PFSK-1 (cell line): Measurements from ENCODE around the gene LRRC27.

Experiments used
- FOXP2 ChIP-seq: optimal IDR thresholded peaks from 2 replicates; pipeline ENCODE3; 2011; ENCODE audit warnings: borderline replicate concordance, control low read depth, inconsistent platforms; ENCODE audit not compliant: insufficient read depth; ENCODE audit errors: extremely low read length, extremely low read depth
- POLR2AphosphoS5 ChIP-seq: IDR thresholded peaks from 2 replicates; pipeline ENCODE4 v1.6.1; 2012; ENCODE audit warnings: low read depth, mild to moderate bottlenecking, control low read depth, low read length, moderate library complexity
- SIN3A ChIP-seq: IDR thresholded peaks from 2 replicates; pipeline ENCODE4 v1.6.1; 2012; ENCODE audit warnings: mild to moderate bottlenecking, low read length, moderate library complexity, borderline replicate concordance; ENCODE audit not compliant: insufficient read depth
- TAF1 ChIP-seq: IDR thresholded peaks from 2 replicates; pipeline ENCODE4 v1.6.1; 2012; ENCODE audit warnings: low read length, control low read depth, borderline replicate concordance; ENCODE audit not compliant: insufficient read depth
- TF ChIP-seq, protein P1 (sequence below), 2 experiments: IDR thresholded peaks; 2 replicates each; pipeline versions ENCODE4 v1.6.1 to v1.8.0; 2011 to 2012; ENCODE audit warnings: low read depth in 2 of 2, low read length in 2 of 2, control low read depth in 1 of 2, inconsistent platforms in 1 of 2, mild to moderate bottlenecking in 1 of 2, moderate library complexity in 1 of 2; ENCODE audit not compliant: insufficient read depth in 1 of 2

LRRC27 gene

DNA sequence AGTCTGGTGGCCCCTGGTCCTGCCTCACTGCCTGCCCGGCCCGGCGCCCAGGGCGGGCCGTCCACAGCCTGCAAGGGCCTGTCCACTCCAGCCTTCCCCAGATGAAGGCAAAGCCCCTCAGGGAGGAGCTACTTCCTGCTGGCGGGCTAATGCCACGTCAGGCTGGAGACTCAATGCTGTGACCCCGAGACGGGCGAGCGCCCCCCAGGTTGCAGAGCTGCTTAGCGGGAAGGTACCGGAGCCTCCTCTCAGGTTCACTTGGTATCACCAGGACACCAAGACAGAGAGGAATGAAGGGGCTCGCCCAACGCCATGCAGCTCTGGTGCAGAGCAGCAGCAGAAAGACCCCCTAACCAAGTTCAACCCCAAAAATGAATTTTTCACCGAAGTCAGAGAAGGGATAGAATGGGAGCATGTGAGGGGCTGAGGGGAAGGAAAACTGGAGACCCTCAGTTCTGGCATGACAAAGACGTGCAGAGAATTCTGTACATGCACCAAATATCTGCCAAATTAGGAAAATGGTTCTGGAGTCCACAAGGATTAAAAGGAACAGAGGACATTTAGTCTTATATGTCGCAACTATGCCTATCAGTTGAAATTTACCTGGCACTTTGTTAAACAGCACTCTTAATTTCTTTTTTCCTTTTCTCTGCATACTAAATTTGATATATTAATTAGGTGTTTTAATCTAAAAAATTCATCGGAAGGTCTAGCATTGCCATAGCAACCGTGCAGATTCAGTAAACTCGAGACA, 27.1 kb upstream of the LRRC27 start:
- TF ChIP-seq POLR2AphosphoS5: no peak

DNA sequence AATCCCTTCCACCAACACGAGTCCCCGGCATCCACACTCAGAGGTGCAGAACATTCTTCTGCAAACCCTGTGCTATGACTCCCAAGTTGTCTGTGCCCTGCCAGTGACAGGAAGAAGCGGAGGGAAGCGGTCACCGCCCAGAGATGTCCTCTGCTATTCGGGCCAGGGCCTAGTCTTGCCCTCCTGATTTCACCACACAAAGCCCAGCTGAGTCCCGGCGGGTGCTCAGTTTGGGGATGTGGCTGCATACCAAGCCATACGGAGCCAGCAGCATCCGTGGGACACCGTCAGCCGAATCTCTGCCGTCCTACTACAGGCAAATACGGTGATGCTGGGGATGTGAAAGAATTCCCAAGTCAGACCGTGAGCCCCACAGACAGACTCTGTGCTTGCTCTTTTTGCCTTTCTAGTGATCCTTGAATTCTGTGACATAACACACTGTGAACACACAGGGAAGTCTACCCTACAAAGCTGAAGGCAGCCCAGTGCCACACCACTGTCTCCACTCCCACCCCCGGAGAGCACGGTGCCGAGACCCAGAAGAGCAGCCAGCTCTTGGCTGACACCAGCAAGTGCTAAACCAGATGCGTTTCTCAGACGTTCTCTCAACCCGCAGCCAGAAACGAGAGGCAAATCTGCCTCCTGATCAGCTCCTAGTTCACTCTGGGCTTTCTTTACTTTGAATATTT, 26.2 kb upstream of the LRRC27 start:
- TF ChIP-seq SIN3A: no peak
- no peak for TF ChIP-seq POLR2AphosphoS5
- TF ChIP-seq FOXP2: no peak
- TF ChIP-seq TAF1: no peak
- TF ChIP-seq, protein P1, sequence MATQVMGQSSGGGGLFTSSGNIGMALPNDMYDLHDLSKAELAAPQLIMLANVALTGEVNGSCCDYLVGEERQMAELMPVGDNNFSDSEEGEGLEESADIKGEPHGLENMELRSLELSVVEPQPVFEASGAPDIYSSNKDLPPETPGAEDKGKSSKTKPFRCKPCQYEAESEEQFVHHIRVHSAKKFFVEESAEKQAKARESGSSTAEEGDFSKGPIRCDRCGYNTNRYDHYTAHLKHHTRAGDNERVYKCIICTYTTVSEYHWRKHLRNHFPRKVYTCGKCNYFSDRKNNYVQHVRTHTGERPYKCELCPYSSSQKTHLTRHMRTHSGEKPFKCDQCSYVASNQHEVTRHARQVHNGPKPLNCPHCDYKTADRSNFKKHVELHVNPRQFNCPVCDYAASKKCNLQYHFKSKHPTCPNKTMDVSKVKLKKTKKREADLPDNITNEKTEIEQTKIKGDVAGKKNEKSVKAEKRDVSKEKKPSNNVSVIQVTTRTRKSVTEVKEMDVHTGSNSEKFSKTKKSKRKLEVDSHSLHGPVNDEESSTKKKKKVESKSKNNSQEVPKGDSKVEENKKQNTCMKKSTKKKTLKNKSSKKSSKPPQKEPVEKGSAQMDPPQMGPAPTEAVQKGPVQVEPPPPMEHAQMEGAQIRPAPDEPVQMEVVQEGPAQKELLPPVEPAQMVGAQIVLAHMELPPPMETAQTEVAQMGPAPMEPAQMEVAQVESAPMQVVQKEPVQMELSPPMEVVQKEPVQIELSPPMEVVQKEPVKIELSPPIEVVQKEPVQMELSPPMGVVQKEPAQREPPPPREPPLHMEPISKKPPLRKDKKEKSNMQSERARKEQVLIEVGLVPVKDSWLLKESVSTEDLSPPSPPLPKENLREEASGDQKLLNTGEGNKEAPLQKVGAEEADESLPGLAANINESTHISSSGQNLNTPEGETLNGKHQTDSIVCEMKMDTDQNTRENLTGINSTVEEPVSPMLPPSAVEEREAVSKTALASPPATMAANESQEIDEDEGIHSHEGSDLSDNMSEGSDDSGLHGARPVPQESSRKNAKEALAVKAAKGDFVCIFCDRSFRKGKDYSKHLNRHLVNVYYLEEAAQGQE (IDR thresholded peaks at IDR 0.05; ENCODE audit: insufficient read depth in 1 of 2, low read depth in 2 of 2, low read length in 2 of 2): no peak

GRCh38 chr10:132306343-132306685, 25.7 kb upstream of the LRRC27 start:
- TF ChIP-seq POLR2AphosphoS5: no peak
- no peak for TF ChIP-seq SIN3A
- TF ChIP-seq, protein P1 (IDR thresholded peaks at IDR 0.05; ENCODE audit: insufficient read depth in 1 of 2, low read depth in 2 of 2, low read length in 2 of 2): no peak
- no peak for TF ChIP-seq FOXP2
- no peak for TF ChIP-seq TAF1

DNA sequence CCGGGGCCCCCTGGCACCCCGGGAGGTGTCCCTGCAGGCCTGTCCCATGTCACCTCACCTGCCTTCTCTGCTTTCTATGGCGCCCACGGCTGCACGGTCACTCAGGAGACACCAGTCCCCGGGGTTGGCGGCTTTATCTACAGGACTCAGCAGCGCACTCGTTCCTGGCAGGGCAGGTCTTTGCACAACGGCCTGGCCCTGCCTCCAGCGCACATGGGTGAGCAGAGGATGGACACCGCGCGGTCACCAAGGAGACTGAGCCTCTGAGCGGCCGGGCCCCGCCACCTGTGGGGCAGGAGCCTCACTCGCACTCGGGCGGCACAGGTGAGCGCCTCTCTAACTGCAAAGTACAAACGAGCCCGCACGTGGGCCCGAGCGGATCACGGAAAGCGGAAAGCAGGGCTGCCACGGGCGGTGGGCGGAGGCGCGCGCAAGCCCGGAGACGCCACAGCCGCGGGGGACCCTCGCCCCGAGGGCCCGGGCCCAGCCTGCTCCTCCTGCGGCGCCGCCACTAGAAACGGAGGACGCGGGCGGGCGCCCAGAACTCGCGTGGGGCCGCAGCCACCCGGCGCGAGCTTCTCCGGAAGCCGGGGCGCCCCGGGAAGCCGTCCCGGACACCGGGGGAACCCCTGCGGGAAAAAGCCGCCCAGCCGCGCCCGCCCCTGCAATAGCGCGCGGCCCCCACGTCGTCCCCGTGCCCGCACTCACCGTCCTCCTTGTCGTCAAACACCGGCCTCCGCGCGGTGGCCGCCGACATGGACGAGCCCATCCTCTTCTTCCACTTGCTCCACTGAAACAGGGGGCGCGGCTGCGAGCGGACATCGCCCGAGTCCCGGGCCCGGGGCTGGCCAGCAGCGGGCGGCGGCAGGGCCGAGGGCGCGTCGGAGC, 24.9 kb upstream of the LRRC27 start:
- TF ChIP-seq SIN3A: no peak
- TF ChIP-seq POLR2AphosphoS5: no peak
- TF ChIP-seq TAF1: no peak
- TF ChIP-seq FOXP2: no peak
- TF ChIP-seq, protein P1 (IDR thresholded peaks at IDR 0.05; ENCODE audit: insufficient read depth in 1 of 2, low read depth in 2 of 2, low read length in 2 of 2): no peak

- TF ChIP-seq SIN3A (no peak), TAF1 (no peak), POLR2AphosphoS5 (no peak), FOXP2 (no peak)
- TF ChIP-seq, protein P1 (IDR thresholded peaks at IDR 0.05; ENCODE audit: insufficient read depth in 1 of 2, low read depth in 2 of 2, low read length in 2 of 2): no peak
These were observed 24.0 kb upstream of the LRRC27 start, which contains the start of gene STK32C for GRCh38 chr10:132307823-132308586. STK32C (minus strand) TSS chr10:132307950; CDS start chr10:132307833, 117 bp downstream.
